HG03095 (cell line): ENCODE measurements around the gene ANKRD33.

ENCODE experiments used
- ATAC-seq: cut with Tn5 transposase; IDR thresholded peaks from one replicate; pipeline ENCODE4 v1.9.1; 2021; ENCODE audit warnings: moderate library complexity; ENCODE audit not compliant: unreplicated experiment

Gene ANKRD33

DNA sequence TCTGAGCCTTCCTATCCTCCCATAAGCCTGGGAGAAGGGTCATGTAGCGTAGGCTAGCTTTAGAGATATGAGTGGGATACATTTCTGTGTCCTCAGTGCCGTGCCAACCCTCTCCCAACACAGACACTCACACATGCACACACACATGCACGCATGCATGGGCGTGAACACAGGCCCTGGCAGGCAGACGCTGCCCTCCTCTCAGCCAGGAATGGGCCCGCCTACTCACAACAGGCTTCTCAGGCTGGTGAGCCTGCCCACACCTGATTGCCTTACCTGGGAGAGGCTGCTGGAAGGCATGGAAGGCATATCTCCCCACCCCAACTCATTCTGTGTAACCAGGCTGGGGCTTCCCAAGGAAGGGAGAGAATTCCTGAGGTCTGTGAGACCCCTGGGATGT lies 50.8 kb downstream of the ANKRD33 start:
- no peak for ATAC-seq

GRCh38 chr12:51941011-51941581 lies 53.2 kb downstream of the ANKRD33 start:
- no peak for ATAC-seq
